Lower leg skin (tissue), 4 donors: ENCODE measurements around the gene MTHFD2L. TPM values are rescaled to one million over a fixed set of nuclear protein-coding genes. Genes with fewer than 3 reads are reported as not detected.
A peak's percentile ranks its signal among the peaks of the same experiment; 100 is the strongest.

ENCODE experiments used
- DNase-seq, 2 donors: peaks; one replicate each; pipeline ENCODE4 v3.0.0-alpha.2; 2019; ENCODE audit warnings: low spot score in 2 of 2
- H3K4me3 ChIP-seq: fragments of 200-600 bp; sonication (generic); 2 replicates; pipeline ENCODE4 v1.5.1; 2017; ENCODE audit warnings: mild to moderate bottlenecking, low read depth; ENCODE audit not compliant: poor library complexity, severe bottlenecking
- CTCF ChIP-seq, 3 donors: fragments of 450-650 bp; IDR thresholded peaks; one replicate each; pipeline ENCODE4 v1.5.1; 2016; ENCODE audit warnings: antibody characterized with exemption in 3 of 3, mild to moderate bottlenecking in 3 of 3, moderate library complexity in 2 of 3
- POLR2A ChIP-seq, 2 donors: fragments of 450-650 bp; IDR thresholded peaks; one replicate each; pipeline ENCODE4 v1.6.1; 2016 to 2017; ENCODE audit warnings: antibody characterized with exemption in 2 of 2, mild to moderate bottlenecking in 1 of 2, moderate library complexity in 1 of 2
- WGBS, 2 donors: methylation state at CpG; one replicate each; pipeline ENCODE4 v1.1.5; 2018; 5-methylcytosine and 5-hydroxymethylcytosine counted together
- intact Hi-C: fragments of 100-400 bp; cut with DNase I; formaldehyde crosslinking; loops from one replicate; pipeline ENCODE4 v1.15.0; 2023; ENCODE audit warnings: low total_unique reads
- total RNA-seq, 4 donors: library from RNA; depleted of rRNA; stranded (reverse); fragments of >200 nt; gene quantifications; one replicate each; pipeline ENCODE4 v1.1.0, GENCODE V29; 2016

MTHFD2L gene
- total RNA-seq, 4 donors from 2014 or later = 3.5 to 16.2 (median 10.9) TPM

GRCh38 chr4:74197080-74197479, 39.2 kb downstream of the MTHFD2L start:
- WGBS, 2 donors = 29 to 30% methylated on average over 1 of the region's 1 CpG
- intact Hi-C loops = no loop called here
- no peak for DNase-seq
- TF ChIP-seq CTCF (IDR thresholded peaks at IDR 0.05) (no peak), POLR2A (IDR thresholded peaks at IDR 0.05) (no peak)
- H3K4me3 ChIP-seq = no peak overlapping the region

GRCh38 chr4:74202062-74202586, 44.2 kb downstream of the MTHFD2L start:
- 73% methylated on average over 5 of the region's 5 CpGs for WGBS, 2 donors
- no peak for TF ChIP-seq POLR2A (IDR thresholded peaks at IDR 0.05)
- peak in 1 of 3 donors; percentile 16 for TF ChIP-seq CTCF (IDR thresholded peaks at IDR 0.05)
- intact Hi-C loops = no loop called here
- DNase-seq = no peak
- H3K4me3 ChIP-seq = no peak overlapping the region

- H3K4me3 ChIP-seq = no peak overlapping the region
- intact Hi-C loops = no loop called here
- WGBS, 2 donors = 90 to 91% methylated on average over 3 of the region's 3 CpGs
- TF ChIP-seq CTCF (IDR thresholded peaks at IDR 0.05) = no peak
- no peak for TF ChIP-seq POLR2A (IDR thresholded peaks at IDR 0.05)
- no peak for DNase-seq
These were observed 45.5 kb downstream of the MTHFD2L start for GRCh38 chr4:74203467-74203866.

- no peak for TF ChIP-seq CTCF (IDR thresholded peaks at IDR 0.05)
- TF ChIP-seq POLR2A (IDR thresholded peaks at IDR 0.05) = no peak
- intact Hi-C loops = no loop called here
- 83 to 90% methylated on average over 4 of the region's 4 CpGs for WGBS, 2 donors
- H3K4me3 ChIP-seq = no peak overlapping the region
- no peak for DNase-seq
These were observed 47.1 kb downstream of the MTHFD2L start for GRCh38 chr4:74205046-74205445.

- no peak for DNase-seq
- intact Hi-C loops = no loop called here
- TF ChIP-seq CTCF (IDR thresholded peaks at IDR 0.05) (no peak), POLR2A (IDR thresholded peaks at IDR 0.05) (no peak)
- H3K4me3 ChIP-seq = no peak overlapping the region
These were observed 47.6 kb downstream of the MTHFD2L start for GRCh38 chr4:74205559-74205958.
